Measurements from ENCODE around the gene KLHL35.

The KLHL35 gene

DNA sequence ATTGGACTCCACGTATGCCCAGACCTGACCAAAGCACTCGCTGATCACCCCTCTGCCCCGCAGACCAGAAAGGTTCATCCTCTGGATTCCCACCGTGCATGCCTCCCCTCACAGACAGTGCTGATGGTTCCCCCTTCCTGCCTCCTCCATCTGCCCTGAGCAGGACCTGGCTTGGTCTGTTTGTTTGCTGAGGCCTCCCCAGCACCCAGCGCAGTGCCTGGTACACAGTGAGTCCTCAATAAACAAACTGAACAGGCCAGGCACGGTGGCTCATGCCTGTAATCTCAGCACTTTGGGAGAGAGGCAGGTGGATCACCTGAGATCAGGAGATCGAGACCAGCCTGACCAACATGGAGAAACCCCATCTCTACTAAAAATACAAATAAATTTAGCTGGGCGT, 57.4 kb downstream of the KLHL35 start:
- no peak for TF ChIP-seq EZH2phosphoT487 (IDR thresholded peaks at IDR 0.05; ENCODE audit: borderline replicate concordance, low read length)
- TF ChIP-seq, protein P1, sequence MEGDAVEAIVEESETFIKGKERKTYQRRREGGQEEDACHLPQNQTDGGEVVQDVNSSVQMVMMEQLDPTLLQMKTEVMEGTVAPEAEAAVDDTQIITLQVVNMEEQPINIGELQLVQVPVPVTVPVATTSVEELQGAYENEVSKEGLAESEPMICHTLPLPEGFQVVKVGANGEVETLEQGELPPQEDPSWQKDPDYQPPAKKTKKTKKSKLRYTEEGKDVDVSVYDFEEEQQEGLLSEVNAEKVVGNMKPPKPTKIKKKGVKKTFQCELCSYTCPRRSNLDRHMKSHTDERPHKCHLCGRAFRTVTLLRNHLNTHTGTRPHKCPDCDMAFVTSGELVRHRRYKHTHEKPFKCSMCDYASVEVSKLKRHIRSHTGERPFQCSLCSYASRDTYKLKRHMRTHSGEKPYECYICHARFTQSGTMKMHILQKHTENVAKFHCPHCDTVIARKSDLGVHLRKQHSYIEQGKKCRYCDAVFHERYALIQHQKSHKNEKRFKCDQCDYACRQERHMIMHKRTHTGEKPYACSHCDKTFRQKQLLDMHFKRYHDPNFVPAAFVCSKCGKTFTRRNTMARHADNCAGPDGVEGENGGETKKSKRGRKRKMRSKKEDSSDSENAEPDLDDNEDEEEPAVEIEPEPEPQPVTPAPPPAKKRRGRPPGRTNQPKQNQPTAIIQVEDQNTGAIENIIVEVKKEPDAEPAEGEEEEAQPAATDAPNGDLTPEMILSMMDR (IDR thresholded peaks at IDR 0.05; ENCODE audit: low read depth, low read length, poor library complexity, severe bottlenecking): no peak
- Histone ChIP-seq H3K4me3 (ENCODE audit: low read length) (no peak overlapping the region), H3K36me3 (ENCODE audit: control insufficient read depth, low read length) (no peaks in the 10 kb centered on the region)

DNA sequence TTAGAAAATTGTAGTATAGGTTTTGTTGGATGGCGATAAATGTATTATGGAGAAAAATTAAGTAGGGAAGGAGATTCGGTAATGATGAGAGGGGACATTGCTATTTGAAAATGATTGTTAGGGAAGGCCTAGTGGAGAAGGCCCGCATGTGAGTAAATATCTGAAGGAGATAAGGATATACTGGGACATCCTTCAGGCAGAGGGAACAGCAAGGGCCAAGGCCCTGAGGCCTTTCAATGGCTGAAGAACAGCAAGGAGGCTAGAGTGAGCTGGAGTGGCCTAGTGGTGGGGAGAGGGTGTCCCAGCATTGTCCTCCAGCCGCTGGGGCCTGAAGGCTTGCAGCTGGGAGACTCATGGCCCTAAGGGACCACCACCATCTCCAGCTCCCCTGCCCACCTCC, 58.4 kb downstream of the KLHL35 start:
- no peaks in the 10 kb centered on the region for H4K20me1 ChIP-seq (ENCODE audit: control insufficient read depth, insufficient read depth, low read depth, low read length)
- H3K4me2 ChIP-seq (ENCODE audit: low read length): no peak overlapping the region
- H3K27me3 ChIP-seq (ENCODE audit: control insufficient read depth, low read length): peaks cover 13% of the 10 kb centered on the region
- H3K79me2 ChIP-seq (ENCODE audit: control insufficient read depth, low read length): no peaks in the 10 kb centered on the region
- no peaks in the 10 kb centered on the region for H3K36me3 ChIP-seq (ENCODE audit: control insufficient read depth, low read length)
- no peak overlapping the region for H3K4me3 ChIP-seq (ENCODE audit: low read length)
- H3F3A ChIP-seq (ENCODE audit: control insufficient read depth, insufficient read depth): no peaks in the 10 kb centered on the region
- H3K9me2 ChIP-seq (replicated peaks; ENCODE audit: control insufficient read depth, low read length): no peaks in the 10 kb centered on the region
- no peaks in the 10 kb centered on the region for H3K4me1 ChIP-seq (ENCODE audit: control insufficient read depth, low read length)
- no peak overlapping the region for H3K27ac ChIP-seq (ENCODE audit: low read depth, low read length)
- TF ChIP-seq EZH2phosphoT487 (IDR thresholded peaks at IDR 0.05; ENCODE audit: borderline replicate concordance, low read length): no peak
- TF ChIP-seq, protein P1 (IDR thresholded peaks at IDR 0.05; ENCODE audit: low read depth, low read length, poor library complexity, severe bottlenecking): no peak
- H3K9me3 ChIP-seq (ENCODE audit: control insufficient read depth, insufficient read depth, low read length): no peaks in the 10 kb centered on the region

More for the DNA sequence above, 57.4 kb downstream of the KLHL35 start:
- no peak overlapping the region for H3K27ac ChIP-seq (ENCODE audit: low read depth, low read length)
- no peaks in the 10 kb centered on the region for H3K9me3 ChIP-seq (ENCODE audit: control insufficient read depth, insufficient read depth, low read length)
- no peaks in the 10 kb centered on the region for H3K79me2 ChIP-seq (ENCODE audit: control insufficient read depth, low read length)
- H3K27me3 ChIP-seq (ENCODE audit: control insufficient read depth, low read length): peaks cover 9% of the 10 kb centered on the region; the same call in 1 of the 2 replicates
- H3F3A ChIP-seq (ENCODE audit: control insufficient read depth, insufficient read depth): no peaks in the 10 kb centered on the region
- H3K9me2 ChIP-seq (replicated peaks; ENCODE audit: control insufficient read depth, low read length): no peaks in the 10 kb centered on the region
- H3K4me1 ChIP-seq (ENCODE audit: control insufficient read depth, low read length): no peaks in the 10 kb centered on the region
- no peaks in the 10 kb centered on the region for H4K20me1 ChIP-seq (ENCODE audit: control insufficient read depth, insufficient read depth, low read depth, low read length)
- H3K4me2 ChIP-seq (ENCODE audit: low read length): no peak overlapping the region

DNA sequence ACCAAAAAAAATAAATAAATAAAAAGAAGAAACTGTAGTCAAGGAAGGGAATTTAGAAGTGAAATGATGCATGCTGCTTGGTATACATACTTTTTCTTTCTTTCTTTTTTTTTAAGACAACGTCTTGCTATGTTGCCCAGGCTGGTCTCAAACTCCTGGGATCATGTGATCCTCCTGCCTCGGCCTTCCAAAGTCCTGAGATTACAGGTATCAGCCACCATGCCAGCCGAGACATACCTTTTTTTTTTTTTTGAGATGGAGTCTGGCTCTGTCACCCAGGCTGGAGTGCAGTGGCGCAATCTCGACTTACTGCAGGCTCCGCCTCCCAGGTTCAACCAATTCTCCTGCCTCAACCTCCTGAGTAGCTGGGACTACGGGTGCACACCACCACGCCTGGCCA, 59.8 kb downstream of the KLHL35 start:
- H3K9me2 ChIP-seq (replicated peaks; ENCODE audit: control insufficient read depth, low read length): no peaks in the 10 kb centered on the region
- H4K20me1 ChIP-seq (ENCODE audit: control insufficient read depth, insufficient read depth, low read depth, low read length): no peaks in the 10 kb centered on the region
- H3K4me1 ChIP-seq (ENCODE audit: control insufficient read depth, low read length): no peaks in the 10 kb centered on the region
- H3K36me3 ChIP-seq (ENCODE audit: control insufficient read depth, low read length): no peaks in the 10 kb centered on the region
- H3K4me2 ChIP-seq (ENCODE audit: low read length): no peak overlapping the region
- H3K4me3 ChIP-seq (ENCODE audit: low read length): no peak overlapping the region
- H3F3A ChIP-seq (ENCODE audit: control insufficient read depth, insufficient read depth): no peaks in the 10 kb centered on the region
- H3K27me3 ChIP-seq (ENCODE audit: control insufficient read depth, low read length): peaks cover 13% of the 10 kb centered on the region
- TF ChIP-seq, protein P1 (IDR thresholded peaks at IDR 0.05; ENCODE audit: low read depth, low read length, poor library complexity, severe bottlenecking): no peak
- TF ChIP-seq EZH2phosphoT487 (IDR thresholded peaks at IDR 0.05; ENCODE audit: borderline replicate concordance, low read length): no peak
- H3K27ac ChIP-seq (ENCODE audit: low read depth, low read length): no peak overlapping the region
- no peaks in the 10 kb centered on the region for H3K79me2 ChIP-seq (ENCODE audit: control insufficient read depth, low read length)
- H3K9me3 ChIP-seq (ENCODE audit: control insufficient read depth, insufficient read depth, low read length): no peaks in the 10 kb centered on the region
